GM12878 (cell line): ENCODE data around the gene MYB. TPM values are rescaled to one million over a fixed set of nuclear protein-coding genes. Genes with fewer than 3 reads are reported as not detected.

Experiments used
- ATAC-seq: fragments of 200-7000 bp; cut with Tn5 transposase; 3 replicates; pipeline ENCODE4 v1.9.1; 2020; ENCODE audit warnings: mild to moderate bottlenecking, moderate library complexity
- BruUV-seq: library from RNA; stranded (reverse); fragments of 400-500 nt; replicated peaks from 2 replicates; lab custom pipeline; 2021; lab: Mats Ljungman, UMichigan
- CTCF ChIA-PET: fragments of 300-600 bp; sonication (Branson Sonifier 250); formaldehyde crosslinking; extraction: SDS; loops from one replicate; lab custom pipeline; 2021; ENCODE audit warnings: inconsistent platforms; lab: Yijun Ruan, JAX
- POLR2A ChIA-PET: fragments of 350-600 bp; formaldehyde crosslinking; extraction: SDS; loops from one replicate; lab custom pipeline; 2021; ENCODE audit warnings: inconsistent platforms; lab: Charles Lee
- RAD21 ChIA-PET: fragments of 300-600 bp; sonication (Branson Sonifier 250); formaldehyde crosslinking; loops from one replicate; lab custom pipeline; 2023; ENCODE audit warnings: antibody characterized with exemption; ENCODE audit not compliant: unreplicated experiment; lab: Charles Lee
- SMC1A ChIA-PET: fragments of 300-600 bp; sonication (Branson Sonifier 250); formaldehyde crosslinking; loops from one replicate; lab custom pipeline; 2023; ENCODE audit not compliant: unreplicated experiment, uncharacterized antibody; lab: Charles Lee
- DNase-seq: peaks from one replicate; pipeline ENCODE4 v3.0.0-alpha.2; 2011; ENCODE audit warnings: low read depth, low spot score
- FAIRE-seq: peaks from 3 replicates; lab custom pipeline; 2011; peaks lifted over from hg19 to GRCh38; lab: Jason Lieb, UNC
- H2AFZ ChIP-seq: 2 replicates; pipeline ENCODE4 v1.6.0; 2011; ENCODE audit warnings: low read depth, low read length, control low read depth; ENCODE audit not compliant: control insufficient read depth
- H3K27ac ChIP-seq: 2 replicates; pipeline ENCODE4 v1.5.1; 2011; ENCODE audit warnings: control low read depth; ENCODE audit not compliant: control insufficient read depth, insufficient read depth
- H3K27me3 ChIP-seq, 2 experiments: replicated peaks in 1 of 2; 2 replicates each; pipeline versions ENCODE4 v1.6.0 to v1.6.1; 2011; ENCODE audit warnings: low read length in 1 of 2; ENCODE audit not compliant: control insufficient read depth in 2 of 2, insufficient read depth in 2 of 2
- H3K36me3 ChIP-seq, 2 experiments: 2 replicates each; pipeline ENCODE4 v1.5.1; 2011; ENCODE audit warnings: low read length in 1 of 2; ENCODE audit not compliant: control insufficient read depth in 2 of 2, insufficient read depth in 2 of 2
- H3K4me1 ChIP-seq: 2 replicates; pipeline ENCODE4 v1.6.1; 2011; ENCODE audit warnings: mild to moderate bottlenecking, low read length, moderate library complexity, mixed read lengths; ENCODE audit not compliant: control insufficient read depth, insufficient read depth
- H3K4me2 ChIP-seq: 2 replicates; pipeline ENCODE4 v1.6.0; 2011; ENCODE audit warnings: control low read depth; ENCODE audit not compliant: control insufficient read depth, insufficient read depth
- H3K4me3 ChIP-seq: fragments of 200-600 bp; sonication (generic); 2 replicates; pipeline ENCODE4 v1.5.1; 2016
- H3K79me2 ChIP-seq: 2 replicates; pipeline ENCODE4 v1.6.0; 2011; ENCODE audit warnings: low read length; ENCODE audit not compliant: control insufficient read depth, insufficient read depth
- H3K9ac ChIP-seq: 2 replicates; pipeline ENCODE4 v1.8.0; 2011; ENCODE audit warnings: low read length, control low read depth, mixed read lengths; ENCODE audit not compliant: control insufficient read depth, insufficient read depth
- H3K9me3 ChIP-seq: replicated peaks from 3 replicates; pipeline ENCODE4 v1.5.1; 2011; ENCODE audit warnings: mild to moderate bottlenecking, low read length; ENCODE audit not compliant: control insufficient read depth, insufficient read depth
- H4K20me1 ChIP-seq: 2 replicates; pipeline ENCODE4 v1.6.0; 2011; ENCODE audit not compliant: control insufficient read depth, insufficient read depth
- CEBPZ ChIP-seq: fragments of 150-350 bp; IDR thresholded peaks from 2 replicates; pipeline ENCODE4 v1.6.1; 2016; ENCODE audit warnings: low read depth, low read length
- IRF3 ChIP-seq: fragments of 450-650 bp; IDR thresholded peaks from 2 replicates; pipeline ENCODE4 v1.6.1; 2014; ENCODE audit warnings: mild to moderate bottlenecking
- NRF1 ChIP-seq: conservative IDR thresholded peaks from 2 replicates; pipeline ENCODE4 v1.6.1; 2011; ENCODE audit warnings: mild to moderate bottlenecking, low read depth, low read length, improper control_type of control experiment
- STAT1 ChIP-seq: fragments of 450-650 bp; conservative IDR thresholded peaks from 2 replicates; pipeline ENCODE4 v1.6.1; 2014; ENCODE audit warnings: antibody characterized with exemption, mild to moderate bottlenecking
- SUPT20H ChIP-seq: IDR thresholded peaks from 2 replicates; pipeline ENCODE4 v1.6.1; 2011; ENCODE audit warnings: low read depth, mild to moderate bottlenecking, low read length, moderate library complexity, borderline replicate concordance; ENCODE audit not compliant: control insufficient read depth
- TCF12 ChIP-seq: IDR thresholded peaks from 2 replicates; pipeline ENCODE4 v1.6.1; 2011; ENCODE audit warnings: low read depth, mild to moderate bottlenecking, low read length
- ZBTB11 ChIP-seq: fragments of 450-650 bp; formaldehyde crosslinking; IDR thresholded peaks from 2 replicates; pipeline ENCODE4 v1.5.0; 2022; ENCODE audit warnings: mild to moderate bottlenecking, missing genetic modification characterization
- WGBS: methylation state at CpG from one replicate; pipeline ENCODE4 v1.1.6; 2016; ENCODE audit warnings: low lambda C conversion rate; ENCODE audit not compliant: insufficient replicate concordance, insufficient coverage; ENCODE audit errors: missing lambda C conversion rate; 5-methylcytosine and 5-hydroxymethylcytosine counted together
- in situ Hi-C: fragments of 300-500 bp; cut with MboI; formaldehyde crosslinking; loops from 9 replicates; pipeline ENCODE4 v1.14.3; 2018; ENCODE audit warnings: mixed read lengths
- intact Hi-C: fragments of 100-400 bp; cut with micrococcal nuclease; formaldehyde crosslinking; loops from one replicate; pipeline ENCODE4 v1.14.2; 2022; ENCODE audit not compliant: unreplicated experiment
- polyA plus RNA-seq, 11 experiments: library from polyadenylated mRNA; depleted of rRNA in 4 of 11; unstranded in 6 of 11; stranded (reverse) in 5 of 11; fragments of >200 nt; fragmentation: Nextera tagmentation in 4 of 11; fragmentation: Illumina TruSeq in 1 of 11; extraction: Ambion mirVana in 4 of 11; extraction: Trizol in 1 of 11; gene quantifications; 1 replicate in 1 of 11; 2 replicates in 10 of 11; pipeline versions ENCODE4 v1.2.1 to v1.2.3, GENCODE V29; 2011 to 2016; ENCODE audit warnings: inconsistent platforms in 2 of 11, missing spikeins in 2 of 11, low read depth in 1 of 11
- total RNA-seq, 4 experiments: library from RNA; depleted of rRNA in 3 of 4; stranded (reverse); fragments of >200 nt in 3 of 4; fragmentation: Illumina TruSeq in 1 of 4; extraction: Trizol in 1 of 4; gene quantifications; 2 replicates each; pipeline versions ENCODE4 v1.2.1 to v1.2.3, GENCODE V29; 2013 to 2021

Gene MYB
- total and polyA plus RNA-seq, 10 of the 15 experiments (the other 5 are each of a cell fraction or from before 2014, with no cell fraction given), result 7.0 to 29.8 (median 21.5) TPM

DNA sequence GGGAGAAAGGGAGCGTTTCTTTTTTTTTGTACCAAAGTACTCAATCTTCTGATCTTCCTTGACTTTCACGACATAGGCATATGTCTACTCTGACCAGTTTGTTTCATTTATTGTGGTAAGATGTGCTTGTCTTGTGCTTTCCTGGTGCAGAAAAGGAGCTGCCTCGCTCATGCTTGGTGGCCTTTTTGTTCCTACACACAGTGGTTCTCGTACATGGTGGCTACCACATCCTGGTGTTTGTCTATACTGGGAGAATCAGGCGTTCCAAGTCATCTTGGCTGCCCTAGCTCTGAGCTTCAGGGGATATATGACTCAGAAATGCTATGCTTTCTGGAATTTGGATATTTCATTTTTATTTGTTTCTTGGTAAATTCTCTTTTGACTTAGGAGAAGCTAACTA is 31.8 kb downstream of the MYB start:
- ChIA-PET RAD21 (interaction anchor here (1.7 kb wide), 1 partner anchor 68 kb away, joined by 5 read pairs; no protein-coding TSS in a partner anchor), CTCF (interaction anchor here (0.7 to 1.6 kb wide), 4 partner anchors 68 to 1089 kb away, joined by 3 to 4 read pairs (median 4); no protein-coding TSS in a partner anchor), SMC1A (interaction anchor here (0.6 to 1.9 kb wide), 6 partner anchors 14 to 215 kb away, joined by 3 to 5 read pairs (median 4); no protein-coding TSS in a partner anchor), POLR2A (no interaction called here)
- no peaks in the 10 kb centered on the region; the same call in 1 of the 2 replicates for H3K4me1 ChIP-seq
- H3K27ac ChIP-seq, result no peak overlapping the region
- H3K4me3 ChIP-seq, result no peak overlapping the region
- DNase-seq (no peak), FAIRE-seq (no peak), ATAC-seq (no peak)
- H3K36me3 ChIP-seq, result peaks cover 1 to 24% of the 10 kb centered on the region in 2 experiments
- no peaks in the 10 kb centered on the region for H3K27me3 ChIP-seq
- no peaks in the 10 kb centered on the region for H3K9me3 ChIP-seq
- in situ Hi-C loops (no loop called here), intact Hi-C loops (no loop called here)
- no peak overlapping the region for H2AFZ ChIP-seq
- BruUV-seq, result no TSS peak
- H3K9ac ChIP-seq, result no peak overlapping the region
- no peaks in the 10 kb centered on the region for H4K20me1 ChIP-seq
- no peaks in the 10 kb centered on the region for H3K79me2 ChIP-seq
- TF ChIP-seq SUPT20H, result no peak
- no peak for TF ChIP-seq STAT1
- H3K4me2 ChIP-seq, result no peak overlapping the region
- WGBS, result 69% methylated on average over 5 of the region's 5 CpGs

GRCh38 chr6:135213616-135214015 is 32.5 kb downstream of the MYB start:
- Histone ChIP-seq H3K79me2 (no peaks in the 10 kb centered on the region), H3K9ac (no peak overlapping the region), H3K4me1 (no peaks in the 10 kb centered on the region; the same call in 1 of the 2 replicates), H2AFZ (no peak overlapping the region), H3K9me3 (no peaks in the 10 kb centered on the region), H3K27me3 (no peaks in the 10 kb centered on the region), H3K36me3 (peaks cover 1 to 24% of the 10 kb centered on the region in 2 experiments), H3K4me3 (no peak overlapping the region), H4K20me1 (no peaks in the 10 kb centered on the region), H3K27ac (no peak overlapping the region), H3K4me2 (no peak overlapping the region)
- 63% methylated on average over 4 of the region's 4 CpGs for WGBS
- intact Hi-C loops (no loop called here), in situ Hi-C loops (no loop called here)
- FAIRE-seq (no peak), DNase-seq (no peak), ATAC-seq (no peak)
- ChIA-PET CTCF (interaction anchor here (0.7 to 1.7 kb wide), 5 partner anchors 16 to 1090 kb away, joined by 3 to 6 read pairs (median 3); no protein-coding TSS in a partner anchor), POLR2A (interaction anchor here (1.0 kb wide), 1 partner anchor 11 kb away, joined by 3 read pairs; no protein-coding TSS in a partner anchor), SMC1A (interaction anchor here (1.1 to 2.0 kb wide), 9 partner anchors 8 to 209 kb away, joined by 3 to 9 read pairs (median 4); no protein-coding TSS in a partner anchor), RAD21 (interaction anchor here (1.7 kb wide), 1 partner anchor 69 kb away, joined by 5 read pairs; no protein-coding TSS in a partner anchor)
- BruUV-seq, result no TSS peak
- no peak for TF ChIP-seq ZBTB11
- TF ChIP-seq NRF1, result no peak
- TF ChIP-seq CEBPZ, result no peak
- no peak for TF ChIP-seq IRF3
- TF ChIP-seq TCF12, result no peak
